Activated CD4-positive, CD25-positive, alpha-beta regulatory T cell treated with anti-CD3 and anti-CD28 coated beads, Interleukin-2, amount 50 U/mL, for 24 hours (primary cell): ENCODE measurements around the gene SIGLEC5.

Experiments used
- ATAC-seq, 2 donors: fragments of 150-1000 bp; cut with Tn5 transposase; one replicate each; pipeline ENCODE4 v1.10.0; 2021; ENCODE audit warnings: mild to moderate bottlenecking in 1 of 2, moderate library complexity in 1 of 2

Gene SIGLEC5

GRCh38 chr19:51627491-51628138 is 2.6 kb downstream of the SIGLEC5 start:
- no peak for ATAC-seq

- ATAC-seq, result no peak
These were observed 3.5 kb downstream of the SIGLEC5 start for GRCh38 chr19:51626675-51627074.

DNA sequence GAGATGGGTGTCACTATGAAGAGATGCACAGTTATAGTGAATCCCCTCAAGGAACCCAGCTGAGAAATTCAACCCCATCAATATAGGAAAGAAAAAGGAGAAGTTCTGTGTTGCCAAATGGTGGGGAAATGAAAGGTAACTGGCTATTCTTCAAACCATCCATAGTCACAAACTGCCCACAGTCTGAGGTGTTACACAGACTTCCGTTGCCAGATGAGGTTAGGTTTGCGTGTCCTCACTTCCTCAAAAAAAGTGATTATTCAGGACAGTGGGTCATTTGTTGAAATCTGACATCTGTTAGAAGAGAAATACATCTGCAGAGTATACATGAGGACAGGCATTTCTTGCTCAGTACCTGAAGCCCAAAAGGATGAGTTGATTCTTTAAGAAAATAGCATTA is 9.0 kb downstream of the SIGLEC5 start:
- ATAC-seq, result peak in 1 of 2 donors; percentile 27

- no peak for ATAC-seq
These were observed 14.2 kb downstream of the SIGLEC5 start for GRCh38 chr19:51615991-51616390.

DNA sequence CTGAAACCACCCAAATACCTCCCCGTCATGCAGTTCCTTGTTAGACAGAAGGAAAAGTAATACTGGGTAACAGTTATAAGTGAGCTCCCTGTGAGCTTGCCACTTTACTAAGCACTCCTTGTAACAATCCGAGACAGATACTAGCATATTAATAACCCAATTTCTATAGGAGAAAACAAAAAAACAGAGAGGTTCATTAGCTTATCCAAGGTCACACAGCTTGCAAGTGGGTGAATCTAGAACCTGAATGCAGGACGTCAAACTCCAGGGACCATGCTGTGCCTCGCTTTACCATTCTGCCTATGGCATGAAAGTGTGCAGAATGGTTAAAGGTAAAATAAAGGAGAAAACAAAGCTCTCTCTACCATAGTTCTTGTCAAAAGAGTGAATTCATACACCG is 15.4 kb downstream of the SIGLEC5 start:
- no peak for ATAC-seq

- no peak for ATAC-seq
These were observed 19.6 kb downstream of the SIGLEC5 start for GRCh38 chr19:51610576-51610975.

DNA sequence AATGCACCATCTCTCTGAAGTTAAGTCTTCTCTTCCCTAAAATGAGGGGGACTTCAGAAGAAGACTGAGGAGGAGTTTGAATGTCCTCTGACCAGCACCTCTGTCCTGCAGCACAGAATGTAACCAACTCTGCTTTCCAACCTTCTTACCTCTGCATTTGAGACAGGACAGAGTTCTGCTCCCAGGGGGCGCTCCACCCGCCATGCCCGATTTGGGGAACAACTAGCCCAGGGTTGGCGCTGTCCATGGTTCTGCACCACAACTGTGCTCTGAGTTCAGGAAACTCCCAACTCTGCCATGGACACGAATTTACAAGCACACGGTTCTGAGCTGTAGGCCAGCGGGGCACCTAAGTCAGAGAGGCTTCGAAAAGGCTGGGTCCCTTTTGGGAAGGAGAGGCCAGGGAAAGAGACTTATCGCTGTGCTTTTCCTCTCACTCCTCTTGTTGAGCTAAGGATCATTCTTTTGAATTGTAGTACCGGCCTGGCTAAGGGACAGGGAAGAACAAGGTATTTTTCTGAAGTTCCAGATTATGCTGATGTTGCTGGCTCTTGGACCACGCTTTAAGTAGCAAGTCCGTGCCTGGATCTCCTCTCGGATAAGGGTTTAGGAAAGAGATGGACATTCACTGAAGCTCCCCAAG is 22.2 kb downstream of the SIGLEC5 start:
- no peak for ATAC-seq

- ATAC-seq, result peak; percentile 90
These were observed 23.1 kb downstream of the SIGLEC5 start for GRCh38 chr19:51607077-51607476.

- no peak for ATAC-seq
These were observed 27.9 kb downstream of the SIGLEC5 start for GRCh38 chr19:51602189-51602854.

DNA sequence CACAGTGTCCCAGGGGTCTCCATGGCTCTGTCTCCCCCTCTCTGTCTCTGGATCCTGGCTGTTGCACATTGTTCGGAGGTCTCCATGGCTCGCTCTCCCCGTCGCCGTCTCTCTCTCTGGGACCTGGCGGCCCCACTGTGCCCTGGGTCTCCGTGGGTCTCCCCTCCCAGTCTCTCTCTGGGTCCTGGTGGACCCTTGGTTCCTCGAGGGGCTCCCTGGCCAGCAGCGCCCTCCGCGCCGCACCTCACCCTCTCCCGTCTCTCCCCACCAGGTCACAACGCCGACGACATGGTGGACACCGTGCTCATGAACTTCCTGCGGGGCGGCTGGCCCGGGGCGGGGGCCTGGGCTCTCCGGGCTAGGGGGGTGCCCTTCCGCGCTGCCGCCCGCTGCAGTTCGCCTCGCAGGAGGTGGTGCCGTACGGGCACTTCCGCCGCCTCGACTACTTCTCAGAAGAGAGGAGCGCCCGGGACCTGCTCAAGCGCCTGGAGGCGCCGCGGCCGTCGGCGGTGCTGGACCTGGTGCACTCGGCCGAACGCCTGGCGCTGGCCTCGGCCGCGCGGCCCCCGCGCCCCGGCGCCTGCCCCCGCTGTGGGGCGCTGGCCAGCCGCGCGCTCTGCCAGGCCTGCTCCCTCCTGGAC is 29.1 kb downstream of the SIGLEC5 start:
- no peak for ATAC-seq

GRCh38 chr19:51599084-51599483 is 31.1 kb downstream of the SIGLEC5 start:
- no peak for ATAC-seq

GRCh38 chr19:51598159-51598915 is 31.9 kb downstream of the SIGLEC5 start:
- ATAC-seq, result no peak

GRCh38 chr19:51595190-51596175 is 34.7 kb downstream of the SIGLEC5 start:
- no peak for ATAC-seq

DNA sequence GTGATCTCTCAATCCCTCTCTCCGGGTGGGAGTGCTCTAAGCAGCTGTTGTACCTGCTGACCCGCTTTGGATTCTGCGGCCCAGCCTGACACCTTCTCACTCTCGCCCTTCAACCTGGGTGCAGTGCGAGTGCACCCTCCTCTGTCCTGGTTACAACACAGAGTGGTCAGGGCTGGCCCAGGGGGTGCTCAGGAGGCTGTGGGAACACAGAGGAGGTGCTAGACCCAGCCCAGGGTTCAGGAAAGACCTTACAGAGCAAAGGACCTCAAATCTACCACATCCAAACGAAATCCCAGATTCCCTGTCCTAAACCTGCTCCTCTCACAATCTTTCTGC is 35.5 kb downstream of the SIGLEC5 start:
- ATAC-seq, result no peak

GRCh38 chr19:51593969-51594773 is 36.0 kb downstream of the SIGLEC5 start:
- ATAC-seq, result peak; percentile 100

DNA sequence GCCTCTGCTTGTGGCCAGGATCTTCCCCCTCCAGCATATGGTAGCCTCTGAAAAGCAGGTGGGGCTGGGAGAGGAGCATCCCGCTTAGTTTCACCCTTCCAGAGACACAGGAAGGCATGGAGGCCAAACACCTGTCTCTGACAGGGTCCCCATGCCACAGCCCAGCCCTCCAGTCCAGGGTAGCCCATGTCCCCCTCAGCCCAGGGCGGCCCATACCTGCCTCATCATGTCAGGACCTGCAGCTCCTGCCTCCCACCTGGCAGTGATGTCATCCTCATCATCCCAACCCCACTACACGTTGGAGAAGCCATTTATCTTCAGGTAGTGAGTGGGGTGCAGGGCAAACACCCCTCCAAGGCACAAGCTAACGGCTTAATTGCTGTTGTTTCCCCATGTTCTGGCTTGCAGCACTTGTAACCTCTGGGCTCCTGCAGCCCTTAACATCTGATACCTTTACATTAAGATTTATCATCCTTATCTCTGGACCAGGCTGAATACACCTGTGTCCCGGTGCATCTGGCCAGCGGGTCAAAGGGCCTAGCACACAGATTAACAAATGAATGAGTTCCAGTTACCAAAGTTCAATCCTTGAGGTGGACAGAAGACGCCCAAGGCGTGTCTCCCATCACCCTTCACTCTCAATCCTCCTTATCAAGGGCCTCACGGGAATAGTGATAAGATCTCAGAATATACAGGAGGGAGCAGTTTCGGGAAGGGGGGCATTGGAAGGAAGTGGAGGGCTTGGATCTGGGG is 36.9 kb downstream of the SIGLEC5 start:
- no peak for ATAC-seq

GRCh38 chr19:51592521-51592920 is 37.7 kb downstream of the SIGLEC5 start:
- ATAC-seq, result no peak

GRCh38 chr19:51590441-51590840 is 39.8 kb downstream of the SIGLEC5 start:
- no peak for ATAC-seq

DNA sequence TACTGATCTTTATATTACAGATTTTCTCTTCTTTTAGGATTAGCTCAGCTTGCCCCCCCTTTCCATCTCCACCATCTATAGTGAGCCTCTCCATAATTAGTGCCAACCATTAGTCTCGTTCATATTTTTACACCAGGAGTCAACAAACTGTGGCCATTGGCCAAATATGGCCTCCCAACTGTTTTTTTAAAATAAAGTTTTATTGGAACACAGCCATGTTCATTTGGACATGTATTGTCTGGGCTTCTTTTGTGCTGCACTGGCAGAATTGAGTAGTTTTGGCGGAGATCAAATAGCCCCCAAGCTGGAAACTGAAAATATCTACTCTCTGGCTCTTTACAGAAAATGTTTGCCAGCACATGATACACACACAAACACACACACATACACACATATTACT is 40.7 kb downstream of the SIGLEC5 start:
- ATAC-seq, result no peak
